Lower leg skin (tissue), 4 donors: ENCODE measurements around the gene ZNF316. TPM values are rescaled to one million over a fixed set of nuclear protein-coding genes. Genes with fewer than 3 reads are reported as not detected.

ENCODE experiments used
- DNase-seq, 2 donors: peaks; one replicate each; pipeline ENCODE4 v3.0.0-alpha.2; 2019; ENCODE audit warnings: low spot score in 2 of 2
- H3K4me3 ChIP-seq: fragments of 200-600 bp; sonication (generic); 2 replicates; pipeline ENCODE4 v1.5.1; 2017; ENCODE audit warnings: mild to moderate bottlenecking, low read depth; ENCODE audit not compliant: poor library complexity, severe bottlenecking
- POLR2A ChIP-seq, 2 donors: fragments of 450-650 bp; IDR thresholded peaks; one replicate each; pipeline ENCODE4 v1.6.1; 2016 to 2017; ENCODE audit warnings: antibody characterized with exemption in 2 of 2, mild to moderate bottlenecking in 1 of 2, moderate library complexity in 1 of 2
- WGBS, 2 donors: methylation state at CpG; one replicate each; pipeline ENCODE4 v1.1.5; 2018; 5-methylcytosine and 5-hydroxymethylcytosine counted together
- intact Hi-C: fragments of 100-400 bp; cut with DNase I; formaldehyde crosslinking; loops from one replicate; pipeline ENCODE4 v1.15.0; 2023; ENCODE audit warnings: low total_unique reads
- total RNA-seq, 4 donors: library from RNA; depleted of rRNA; stranded (reverse); fragments of >200 nt; gene quantifications; one replicate each; pipeline ENCODE4 v1.1.0, GENCODE V29; 2016
- TF ChIP-seq, protein P1 (sequence below), 3 donors: fragments of 450-650 bp; IDR thresholded peaks; one replicate each; pipeline ENCODE4 v1.5.1; 2016; ENCODE audit warnings: antibody characterized with exemption in 3 of 3, mild to moderate bottlenecking in 3 of 3, moderate library complexity in 2 of 3

Gene ZNF316
- total RNA-seq, 4 donors from 2014 or later: 30.6 to 63.6 (median 35.6) TPM

DNA sequence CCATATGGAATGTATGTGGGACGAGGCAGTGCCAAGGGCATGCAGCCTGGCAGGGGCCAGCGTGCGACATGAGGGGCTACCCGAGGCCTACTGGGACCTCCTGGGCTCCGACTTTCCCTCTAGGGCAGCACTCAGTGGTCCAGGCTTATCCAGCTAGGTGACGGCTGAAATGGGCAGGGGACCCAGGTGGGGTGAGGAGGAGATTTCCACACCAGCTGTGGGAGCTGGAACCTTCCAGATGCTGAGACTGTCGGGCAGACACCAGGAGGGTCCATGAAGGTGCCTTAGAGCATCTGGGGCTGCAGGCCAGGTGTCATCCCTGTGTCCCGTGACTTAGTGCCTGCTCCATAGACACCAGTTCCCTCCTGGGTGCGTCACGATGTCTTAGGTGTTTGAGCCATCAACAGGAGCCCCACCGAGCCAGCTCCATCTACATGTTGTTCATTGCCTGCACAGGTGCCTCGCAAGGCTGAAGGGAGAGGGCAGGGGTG lies 13.4 kb downstream of the ZNF316 start:
- DNase-seq: peak in 1 of 2 donors; percentile 80
- 94 to 96% methylated on average over 12 of the region's 12 CpGs for WGBS, 2 donors
- TF ChIP-seq, protein P1, sequence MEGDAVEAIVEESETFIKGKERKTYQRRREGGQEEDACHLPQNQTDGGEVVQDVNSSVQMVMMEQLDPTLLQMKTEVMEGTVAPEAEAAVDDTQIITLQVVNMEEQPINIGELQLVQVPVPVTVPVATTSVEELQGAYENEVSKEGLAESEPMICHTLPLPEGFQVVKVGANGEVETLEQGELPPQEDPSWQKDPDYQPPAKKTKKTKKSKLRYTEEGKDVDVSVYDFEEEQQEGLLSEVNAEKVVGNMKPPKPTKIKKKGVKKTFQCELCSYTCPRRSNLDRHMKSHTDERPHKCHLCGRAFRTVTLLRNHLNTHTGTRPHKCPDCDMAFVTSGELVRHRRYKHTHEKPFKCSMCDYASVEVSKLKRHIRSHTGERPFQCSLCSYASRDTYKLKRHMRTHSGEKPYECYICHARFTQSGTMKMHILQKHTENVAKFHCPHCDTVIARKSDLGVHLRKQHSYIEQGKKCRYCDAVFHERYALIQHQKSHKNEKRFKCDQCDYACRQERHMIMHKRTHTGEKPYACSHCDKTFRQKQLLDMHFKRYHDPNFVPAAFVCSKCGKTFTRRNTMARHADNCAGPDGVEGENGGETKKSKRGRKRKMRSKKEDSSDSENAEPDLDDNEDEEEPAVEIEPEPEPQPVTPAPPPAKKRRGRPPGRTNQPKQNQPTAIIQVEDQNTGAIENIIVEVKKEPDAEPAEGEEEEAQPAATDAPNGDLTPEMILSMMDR (IDR thresholded peaks at IDR 0.05): no peak
- no peak for TF ChIP-seq POLR2A (IDR thresholded peaks at IDR 0.05)
- H3K4me3 ChIP-seq: no peak overlapping the region
- intact Hi-C loops: no loop called here

DNA sequence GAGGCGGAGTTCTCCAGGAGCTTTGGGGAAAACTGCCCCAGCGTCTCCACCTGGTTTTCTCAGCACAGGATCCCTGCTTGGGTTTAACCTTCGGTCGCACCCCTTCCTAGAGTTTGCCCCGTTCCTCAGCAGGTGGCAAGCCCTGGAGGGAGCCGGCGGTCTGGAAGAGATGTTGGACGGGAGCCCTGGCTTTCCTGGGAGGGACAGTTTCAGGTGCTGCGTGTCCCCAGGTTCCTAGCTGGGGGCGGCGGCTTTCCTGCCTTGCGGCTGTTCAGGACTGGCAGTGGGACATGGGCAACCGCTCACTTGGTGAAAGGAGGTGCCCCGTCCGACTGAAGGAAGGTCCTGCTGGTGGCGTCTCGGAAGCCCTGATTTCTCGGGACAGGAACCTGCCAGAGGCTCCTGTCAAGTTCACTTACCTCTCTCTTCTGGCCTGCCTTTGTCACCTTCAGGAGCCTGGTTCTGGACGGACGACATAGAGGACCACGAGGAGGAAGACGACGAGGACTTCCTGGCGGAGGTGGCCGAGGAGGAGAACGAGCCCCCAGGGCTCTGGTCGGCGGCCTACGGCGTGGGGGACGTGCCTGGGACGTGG lies 14.8 kb downstream of the ZNF316 start:
- WGBS, 2 donors: 96 to 97% methylated on average over 30 to 32 of the region's 32 CpGs
- TF ChIP-seq POLR2A (IDR thresholded peaks at IDR 0.05): no peak
- TF ChIP-seq, protein P1 (IDR thresholded peaks at IDR 0.05): no peak
- DNase-seq: peak in 1 of 2 donors; percentile 82
- intact Hi-C loops: no loop called here
- no peak overlapping the region for H3K4me3 ChIP-seq

DNA sequence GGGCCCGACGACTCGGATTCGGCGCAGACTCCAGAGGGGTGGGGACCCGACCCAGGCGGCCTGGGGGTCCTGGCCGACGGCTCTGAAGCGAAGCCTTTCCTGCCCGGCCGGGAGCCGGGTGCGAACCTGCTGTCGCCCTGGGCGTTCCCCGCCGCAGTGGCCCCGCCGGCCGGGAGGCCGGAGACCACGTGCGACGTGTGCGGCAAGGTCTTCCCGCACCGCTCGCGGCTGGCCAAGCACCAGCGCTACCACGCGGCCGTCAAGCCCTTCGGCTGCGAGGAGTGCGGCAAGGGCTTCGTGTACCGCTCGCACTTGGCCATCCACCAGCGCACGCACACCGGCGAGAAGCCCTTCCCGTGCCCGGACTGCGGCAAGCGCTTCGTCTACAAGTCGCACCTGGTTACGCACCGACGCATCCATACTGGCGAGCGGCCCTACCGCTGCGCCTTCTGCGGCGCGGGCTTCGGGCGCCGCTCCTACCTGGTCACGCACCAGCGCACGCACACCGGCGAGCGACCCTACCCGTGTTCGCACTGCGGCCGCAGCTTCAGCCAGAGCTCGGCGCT lies 15.4 kb downstream of the ZNF316 start:
- no peak overlapping the region for H3K4me3 ChIP-seq
- TF ChIP-seq, protein P1 (IDR thresholded peaks at IDR 0.05): no peak
- no peak for TF ChIP-seq POLR2A (IDR thresholded peaks at IDR 0.05)
- 97 to 98% methylated on average over 71 to 75 of the region's 75 CpGs for WGBS, 2 donors
- DNase-seq: peak in 1 of 2 donors; percentile 69
- intact Hi-C loops: no loop called here

DNA sequence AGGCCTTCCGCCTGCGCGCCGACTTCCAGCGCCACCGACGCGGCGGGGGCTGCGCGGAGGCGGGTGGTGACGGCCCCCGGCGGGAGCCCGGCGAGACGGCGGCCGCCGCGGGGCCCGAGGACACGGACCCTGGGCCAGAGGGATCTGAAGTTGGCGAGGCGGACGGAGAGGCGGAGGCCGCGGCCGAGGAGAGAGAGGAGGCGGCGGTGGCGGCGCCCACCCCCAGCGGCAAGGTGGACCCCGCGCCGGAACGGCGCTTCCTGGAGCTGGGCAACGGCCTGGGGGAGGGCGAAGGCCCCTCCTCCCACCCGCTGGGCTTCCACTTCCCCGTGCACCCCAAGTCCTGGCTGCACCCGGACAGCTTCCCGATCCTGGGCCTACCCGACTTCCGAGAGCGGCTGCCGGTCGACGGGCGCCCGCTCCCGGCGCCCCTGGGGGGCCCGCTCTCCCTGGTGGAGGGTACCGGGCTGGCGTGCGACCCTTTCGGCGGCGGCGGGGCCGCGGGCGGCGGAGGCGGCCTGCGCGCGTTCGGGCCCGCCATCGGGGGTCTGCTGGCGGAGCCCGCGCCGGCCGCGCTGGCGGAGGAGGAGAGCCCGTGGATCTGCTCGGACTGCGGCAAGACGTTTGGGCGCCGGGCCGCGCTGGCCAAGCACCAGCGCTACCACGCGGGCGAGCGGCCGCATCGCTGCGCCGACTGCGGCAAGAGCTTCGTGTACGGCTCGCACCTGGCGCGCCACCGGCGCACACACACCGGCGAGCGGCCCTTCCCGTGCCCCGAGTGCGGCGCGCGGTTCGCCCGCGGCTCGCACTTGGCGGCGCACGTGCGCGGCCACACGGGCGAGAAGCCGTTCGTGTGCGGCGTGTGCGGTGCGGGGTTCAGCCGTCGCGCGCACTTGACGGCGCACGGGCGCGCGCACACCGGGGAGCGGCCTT lies 16.2 kb downstream of the ZNF316 start:
- TF ChIP-seq POLR2A (IDR thresholded peaks at IDR 0.05): no peak
- TF ChIP-seq, protein P1 (IDR thresholded peaks at IDR 0.05): no peak
- DNase-seq: peak in 1 of 2 donors; percentile 57
- 95 to 96% methylated on average over 133 to 136 of the region's 146 CpGs for WGBS, 2 donors
- no peak overlapping the region for H3K4me3 ChIP-seq
- intact Hi-C loops: no loop called here

DNA sequence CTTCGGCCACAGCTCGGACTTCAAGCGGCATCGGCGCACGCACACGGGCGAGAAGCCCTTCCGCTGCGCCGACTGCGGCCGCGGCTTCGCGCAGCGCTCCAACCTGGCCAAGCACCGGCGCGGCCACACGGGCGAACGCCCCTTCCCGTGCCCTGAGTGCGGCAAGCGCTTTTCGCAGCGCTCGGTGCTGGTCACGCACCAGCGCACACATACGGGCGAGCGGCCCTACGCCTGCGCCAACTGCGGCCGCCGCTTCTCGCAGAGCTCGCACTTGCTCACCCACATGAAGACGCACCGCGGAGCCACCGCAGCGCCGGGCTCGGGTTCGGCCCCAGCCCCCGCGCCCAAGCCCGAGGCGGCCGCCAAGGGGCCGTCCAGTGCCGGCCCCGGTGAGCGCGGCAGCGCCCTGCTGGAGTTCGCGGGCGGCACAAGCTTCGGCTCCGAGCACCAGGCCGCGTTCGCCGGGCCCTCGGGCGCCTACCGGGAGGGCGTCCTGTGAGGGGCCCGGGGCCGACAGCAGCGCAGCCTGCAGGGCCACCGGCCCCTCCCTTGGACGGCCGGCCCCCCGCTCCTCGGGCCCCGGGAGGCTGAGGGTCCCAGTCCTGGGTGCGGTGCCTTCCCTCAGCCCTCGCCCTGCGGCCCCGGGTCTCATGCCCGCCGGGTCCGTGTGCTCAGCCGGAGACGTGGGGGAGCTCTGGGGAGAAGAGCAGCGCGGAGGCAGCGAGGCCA lies 17.2 kb downstream of the ZNF316 start:
- no peak for TF ChIP-seq POLR2A (IDR thresholded peaks at IDR 0.05)
- TF ChIP-seq, protein P1 (IDR thresholded peaks at IDR 0.05): no peak
- intact Hi-C loops: no loop called here
- H3K4me3 ChIP-seq: no peak overlapping the region
- WGBS, 2 donors: 94 to 95% methylated on average over 75 to 93 of the region's 94 CpGs
- peak in 1 of 2 donors; percentile 59 for DNase-seq
